HG02759 (cell line): ENCODE measurements around the gene BCAS2.
"Not testable (repeated sequence)": the region's sequence is repeated elsewhere in the genome, so short reads cannot be mapped to it uniquely, and the experiment has no call there.

Source experiments
- ATAC-seq: cut with Tn5 transposase; IDR thresholded peaks from one replicate; pipeline ENCODE4 v1.9.1; 2021; ENCODE audit warnings: mild to moderate bottlenecking, moderate library complexity; ENCODE audit not compliant: unreplicated experiment

The BCAS2 gene

GRCh38 chr1:114581335-114582287, at the start of gene BCAS2:
Gene BCAS2 (minus strand): TSS chr1:114581615. CDS start chr1:114581591, 24 bp downstream.
- peak; percentile 100 for ATAC-seq

- ATAC-seq = no peak
These were observed 45.7 kb upstream of the BCAS2 start for GRCh38 chr1:114627107-114627506.

- ATAC-seq = no peak
These were observed 41.9 kb upstream of the BCAS2 start for GRCh38 chr1:114623364-114623763.

- no peak for ATAC-seq
These were observed 39.0 kb upstream of the BCAS2 start for GRCh38 chr1:114620419-114620818.

- ATAC-seq = no peak
These were observed 37.2 kb upstream of the BCAS2 start for GRCh38 chr1:114618606-114619005.

- no peak for ATAC-seq
These were observed 29.3 kb upstream of the BCAS2 start for GRCh38 chr1:114610546-114611245.

- ATAC-seq = no peak
These were observed 28.4 kb upstream of the BCAS2 start for GRCh38 chr1:114609826-114610225.

- ATAC-seq = no peak
These were observed 27.6 kb upstream of the BCAS2 start for GRCh38 chr1:114609026-114609425.

GRCh38 chr1:114607223-114607622, 25.8 kb upstream of the BCAS2 start:
- no peak for ATAC-seq

- no peak for ATAC-seq
These were observed 16.5 kb upstream of the BCAS2 start for GRCh38 chr1:114597949-114598348.

- no peak for ATAC-seq
These were observed 14.2 kb upstream of the BCAS2 start for GRCh38 chr1:114595602-114596001.

GRCh38 chr1:114594046-114594445, 12.6 kb upstream of the BCAS2 start:
- ATAC-seq = no peak

GRCh38 chr1:114589122-114589521, 7.7 kb upstream of the BCAS2 start:
- ATAC-seq = no peak

GRCh38 chr1:114588196-114588689, 6.8 kb upstream of the BCAS2 start:
- no peak for ATAC-seq

- ATAC-seq = no peak
These were observed 6.0 kb upstream of the BCAS2 start for GRCh38 chr1:114587203-114587991.

- no peak for ATAC-seq
These were observed 5.2 kb upstream of the BCAS2 start for GRCh38 chr1:114586513-114587047.

- no peak for ATAC-seq
These were observed 3.8 kb upstream of the BCAS2 start for GRCh38 chr1:114585231-114585630.

- ATAC-seq = no peak
These were observed 7.0 kb downstream of the BCAS2 start for GRCh38 chr1:114574365-114574764.

- no peak for ATAC-seq
These were observed 17.3 kb downstream of the BCAS2 start for GRCh38 chr1:114564141-114564540.

- ATAC-seq = not testable (repeated sequence)
These were observed 18.4 kb downstream of the BCAS2 start for GRCh38 chr1:114562978-114563510.
